ENCODE data around the gene PHLPP2.
"Not testable (repeated sequence)": the region's sequence is repeated elsewhere in the genome, so short reads cannot be mapped to it uniquely, and the experiment has no call there.

PHLPP2 gene

DNA sequence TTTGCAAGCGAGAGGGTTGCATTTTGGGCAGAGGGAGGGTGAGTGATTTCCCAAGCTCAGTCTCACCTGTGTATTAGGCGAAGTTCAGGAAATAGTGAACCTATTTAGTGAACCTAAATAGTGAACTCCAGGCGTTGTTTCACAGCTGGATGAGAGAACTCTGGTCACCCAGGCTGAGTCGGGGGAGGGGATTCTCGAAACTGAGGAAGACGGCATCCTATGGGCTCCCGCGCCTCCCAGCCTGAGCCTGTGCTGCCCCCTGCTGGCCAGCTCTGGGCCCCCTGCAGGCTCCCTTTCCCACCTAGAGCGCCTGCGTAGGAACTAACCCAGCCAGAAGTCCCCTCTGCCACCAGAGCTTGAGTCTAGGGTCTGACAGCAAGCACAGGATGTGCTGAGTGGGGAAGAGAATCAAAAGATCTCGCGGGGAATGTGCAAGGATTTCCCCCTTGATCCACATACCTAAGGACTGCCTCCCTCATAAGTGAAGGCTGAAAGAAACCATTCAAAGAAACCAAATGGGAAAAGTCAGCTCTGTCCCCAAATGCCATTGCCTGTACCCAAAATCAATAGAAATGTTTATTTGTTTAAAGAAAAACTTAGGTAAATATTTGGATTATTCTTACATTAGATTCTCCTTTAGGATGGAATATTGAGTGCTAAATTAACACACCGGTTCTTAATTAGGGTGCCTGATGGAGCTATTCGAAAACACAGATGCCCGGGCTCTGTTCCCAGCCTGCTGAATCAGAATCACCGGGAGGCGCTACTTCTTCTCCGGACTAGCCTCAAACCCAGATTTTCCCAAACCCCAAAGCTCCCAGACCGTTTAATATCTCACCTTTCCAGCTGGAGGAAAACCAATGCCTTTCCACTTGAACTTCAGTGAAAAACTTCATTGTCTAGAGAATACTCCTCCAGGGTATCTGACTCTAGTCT is 113.3 kb downstream of the PHLPP2 start:
- peak; percentile 54 for DNase-seq

DNA sequence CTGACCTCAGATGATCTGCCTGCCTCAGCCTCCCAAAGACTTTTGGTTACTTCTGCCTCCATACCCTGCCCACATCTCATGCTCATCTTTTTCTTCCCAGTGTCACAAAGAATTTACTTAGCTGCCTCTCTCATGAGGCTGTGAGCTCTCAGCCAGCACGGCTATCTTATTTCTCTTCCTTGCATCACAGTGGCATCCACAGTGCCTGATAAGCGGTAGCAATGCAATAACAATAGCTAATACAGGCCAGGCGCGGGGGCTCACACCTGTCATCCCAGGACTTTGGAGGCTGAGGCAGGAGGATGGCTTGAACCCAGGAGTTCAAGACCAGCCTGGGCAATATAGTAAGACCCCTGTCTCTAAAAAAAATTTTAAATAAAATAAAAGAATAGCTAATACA is 114.1 kb downstream of the PHLPP2 start:
- DNase-seq = no peak

DNA sequence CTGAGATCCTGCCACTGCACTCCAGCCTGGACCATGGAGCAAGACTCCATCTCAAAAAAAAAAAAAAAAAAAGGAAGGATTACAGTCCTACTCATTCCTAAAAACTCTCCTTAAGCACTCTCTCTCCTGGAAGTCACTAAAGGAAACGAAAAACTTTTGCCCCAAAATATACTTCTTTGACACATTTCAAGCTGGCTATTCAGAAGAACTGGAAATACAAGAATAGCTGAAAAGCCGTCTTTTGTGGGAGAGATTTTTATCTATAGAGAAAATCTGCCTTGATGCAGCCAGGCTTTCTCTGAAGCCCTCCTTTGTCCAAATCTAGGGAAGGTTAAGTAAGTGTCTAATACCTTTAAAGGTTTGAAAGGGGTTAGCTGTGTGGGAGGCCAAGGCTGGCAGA is 115.4 kb downstream of the PHLPP2 start:
- no peak for DNase-seq

DNA sequence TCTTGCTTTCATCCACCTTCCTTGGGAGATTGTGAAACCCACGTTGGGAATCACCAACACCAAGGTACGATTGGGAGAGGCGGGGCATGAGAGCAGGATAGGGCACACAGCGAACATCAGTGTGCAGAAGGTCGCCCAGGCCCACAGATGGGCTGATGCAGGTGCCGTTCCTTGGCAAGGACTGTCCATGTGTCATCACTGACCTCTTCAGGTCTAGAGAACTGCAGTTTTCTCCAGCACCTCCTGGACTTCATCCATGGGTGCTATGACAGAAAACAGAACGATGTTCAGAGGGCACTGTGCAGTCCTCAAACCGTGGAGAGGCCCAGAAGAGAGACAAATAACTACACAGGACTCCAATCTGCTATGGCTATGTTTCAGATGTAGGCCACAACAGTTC is 123.7 kb downstream of the PHLPP2 start:
- DNase-seq = no peak

DNA sequence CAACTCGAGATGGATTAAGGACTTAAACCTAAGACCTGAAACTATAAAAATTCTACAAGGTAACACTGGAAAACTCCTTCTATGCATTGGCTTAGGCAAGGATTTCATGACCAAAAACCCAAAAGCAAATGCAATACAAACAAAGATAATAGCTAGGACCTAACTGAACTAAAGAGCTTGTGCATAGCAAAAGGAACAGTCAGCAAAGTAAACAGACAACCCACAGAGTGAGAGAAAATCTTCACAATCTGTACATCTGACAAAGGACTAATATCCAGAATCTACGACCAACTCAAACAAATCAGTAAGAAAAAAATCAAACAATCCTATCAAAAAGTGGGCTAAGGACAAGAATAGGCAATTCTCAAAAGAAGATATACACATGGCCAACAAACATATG is 126.1 kb downstream of the PHLPP2 start:
- not testable (repeated sequence) for DNase-seq

DNA sequence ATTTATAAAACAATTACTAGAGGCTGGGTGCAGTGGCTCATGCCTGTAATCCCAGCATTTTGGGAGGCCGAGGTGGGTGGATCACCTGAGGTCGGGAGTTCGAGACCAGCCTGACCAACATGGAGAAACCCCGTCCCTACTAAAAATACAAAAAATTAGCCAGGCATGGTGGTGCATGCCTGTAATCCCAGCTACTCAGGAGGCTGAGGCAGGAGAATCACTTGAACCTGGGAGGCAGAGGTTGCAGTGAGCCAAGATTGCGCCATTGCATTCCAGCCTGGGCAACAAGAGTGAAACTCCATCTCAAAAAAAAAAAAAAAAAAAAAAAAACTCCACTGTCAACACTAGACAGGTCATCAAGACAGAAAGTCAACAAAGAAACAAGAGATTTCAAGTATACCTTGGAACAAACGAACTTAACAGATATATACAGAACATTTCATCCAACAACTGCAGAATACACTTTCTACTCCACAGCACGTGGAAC is 129.1 kb downstream of the PHLPP2 start:
- DNase-seq = not testable (repeated sequence)

All from fibroblast of upper back skin (primary cell).